Colonic mucosa (tissue), 4 donors: Measurements from ENCODE around the gene C6orf47. TPM values are rescaled to one million over a fixed set of nuclear protein-coding genes. Genes with fewer than 3 reads are reported as not detected.

Source experiments
- DNase-seq: peaks from one replicate; pipeline ENCODE4 v3.0.0-alpha.2; 2020
- H3K27ac ChIP-seq: fragments of 200-600 bp; one replicate; pipeline ENCODE4 v1.8.0; 2021
- H3K27me3 ChIP-seq: fragments of 200-600 bp; one replicate; pipeline ENCODE4 v1.8.0; 2021
- H3K36me3 ChIP-seq: fragments of 200-600 bp; one replicate; pipeline ENCODE4 v1.8.0; 2021
- H3K4me1 ChIP-seq: fragments of 200-600 bp; one replicate; pipeline ENCODE4 v1.8.0; 2021; ENCODE audit warnings: mild to moderate bottlenecking
- H3K4me3 ChIP-seq: fragments of 200-600 bp; one replicate; pipeline ENCODE4 v1.8.0; 2021
- H3K9ac ChIP-seq, 2 donors: one replicate each; pipeline ENCODE4 v1.7.0; 2013; ENCODE audit warnings: control low read depth in 2 of 2, low read depth in 2 of 2, low read length in 2 of 2
- H3K9me3 ChIP-seq: fragments of 200-600 bp; one replicate; pipeline ENCODE4 v1.8.0; 2021
- intact Hi-C: fragments of 100-400 bp; cut with DNase I; formaldehyde crosslinking; loops from one replicate; pipeline ENCODE4 v1.14.1; 2022
- total RNA-seq, 2 donors: library from RNA; stranded (reverse); fragmentation: NEBNext Ultra II Directional in 1 of 2; extraction: Animal tissue kit (Norgen Biotek cat#: 25700) in 1 of 2; gene quantifications; one replicate each; pipeline ENCODE4 v1.2.1, GENCODE V29; 2021
- TF ChIP-seq, protein P1 (sequence below): fragments of 200-600 bp; IDR thresholded peaks from one replicate; pipeline ENCODE4 v1.8.0; 2022; ENCODE audit warnings: antibody characterized with exemption, mild to moderate bottlenecking
- donor health status: healthy.
- donor health status: DM: no; HTN: no; CAD: no.
- donor health status: DM: no; HTN: no; CAD: no.

C6orf47 gene
- total RNA-seq, 2 donors from 2014 or later: 28.3 to 32.8 TPM

DNA sequence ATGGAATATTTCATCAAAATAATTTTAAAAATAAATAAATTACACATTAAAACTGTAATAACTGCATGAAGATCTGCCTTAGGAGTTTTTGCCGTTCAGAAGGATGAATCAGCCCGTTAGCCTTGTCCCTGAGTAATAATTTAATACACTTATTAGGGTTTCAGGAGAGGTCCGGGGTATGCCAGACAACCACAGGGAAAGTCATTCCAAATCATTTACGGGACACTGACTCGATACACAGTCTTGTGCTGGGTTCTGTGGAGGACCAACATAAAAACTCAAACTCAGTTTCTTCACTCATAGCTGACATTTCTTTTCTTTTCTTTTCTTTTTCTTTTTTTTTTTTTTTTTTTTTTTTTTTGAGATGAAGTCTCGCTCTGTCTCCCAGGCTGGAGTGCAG, 45.4 kb upstream of the C6orf47 start:
- TF ChIP-seq, protein P1, sequence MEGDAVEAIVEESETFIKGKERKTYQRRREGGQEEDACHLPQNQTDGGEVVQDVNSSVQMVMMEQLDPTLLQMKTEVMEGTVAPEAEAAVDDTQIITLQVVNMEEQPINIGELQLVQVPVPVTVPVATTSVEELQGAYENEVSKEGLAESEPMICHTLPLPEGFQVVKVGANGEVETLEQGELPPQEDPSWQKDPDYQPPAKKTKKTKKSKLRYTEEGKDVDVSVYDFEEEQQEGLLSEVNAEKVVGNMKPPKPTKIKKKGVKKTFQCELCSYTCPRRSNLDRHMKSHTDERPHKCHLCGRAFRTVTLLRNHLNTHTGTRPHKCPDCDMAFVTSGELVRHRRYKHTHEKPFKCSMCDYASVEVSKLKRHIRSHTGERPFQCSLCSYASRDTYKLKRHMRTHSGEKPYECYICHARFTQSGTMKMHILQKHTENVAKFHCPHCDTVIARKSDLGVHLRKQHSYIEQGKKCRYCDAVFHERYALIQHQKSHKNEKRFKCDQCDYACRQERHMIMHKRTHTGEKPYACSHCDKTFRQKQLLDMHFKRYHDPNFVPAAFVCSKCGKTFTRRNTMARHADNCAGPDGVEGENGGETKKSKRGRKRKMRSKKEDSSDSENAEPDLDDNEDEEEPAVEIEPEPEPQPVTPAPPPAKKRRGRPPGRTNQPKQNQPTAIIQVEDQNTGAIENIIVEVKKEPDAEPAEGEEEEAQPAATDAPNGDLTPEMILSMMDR: no peak
- no peak overlapping the region for H3K27ac ChIP-seq
- no peak overlapping the region for H3K9ac ChIP-seq
- DNase-seq: no peak
- H3K9me3 ChIP-seq: no peaks in the 10 kb centered on the region
- peaks cover 12% of the 10 kb centered on the region for H3K4me1 ChIP-seq
- intact Hi-C loops: no loop called here
- H3K27me3 ChIP-seq: no peaks in the 10 kb centered on the region
- H3K36me3 ChIP-seq: no peaks in the 10 kb centered on the region
- no peak overlapping the region for H3K4me3 ChIP-seq

DNA sequence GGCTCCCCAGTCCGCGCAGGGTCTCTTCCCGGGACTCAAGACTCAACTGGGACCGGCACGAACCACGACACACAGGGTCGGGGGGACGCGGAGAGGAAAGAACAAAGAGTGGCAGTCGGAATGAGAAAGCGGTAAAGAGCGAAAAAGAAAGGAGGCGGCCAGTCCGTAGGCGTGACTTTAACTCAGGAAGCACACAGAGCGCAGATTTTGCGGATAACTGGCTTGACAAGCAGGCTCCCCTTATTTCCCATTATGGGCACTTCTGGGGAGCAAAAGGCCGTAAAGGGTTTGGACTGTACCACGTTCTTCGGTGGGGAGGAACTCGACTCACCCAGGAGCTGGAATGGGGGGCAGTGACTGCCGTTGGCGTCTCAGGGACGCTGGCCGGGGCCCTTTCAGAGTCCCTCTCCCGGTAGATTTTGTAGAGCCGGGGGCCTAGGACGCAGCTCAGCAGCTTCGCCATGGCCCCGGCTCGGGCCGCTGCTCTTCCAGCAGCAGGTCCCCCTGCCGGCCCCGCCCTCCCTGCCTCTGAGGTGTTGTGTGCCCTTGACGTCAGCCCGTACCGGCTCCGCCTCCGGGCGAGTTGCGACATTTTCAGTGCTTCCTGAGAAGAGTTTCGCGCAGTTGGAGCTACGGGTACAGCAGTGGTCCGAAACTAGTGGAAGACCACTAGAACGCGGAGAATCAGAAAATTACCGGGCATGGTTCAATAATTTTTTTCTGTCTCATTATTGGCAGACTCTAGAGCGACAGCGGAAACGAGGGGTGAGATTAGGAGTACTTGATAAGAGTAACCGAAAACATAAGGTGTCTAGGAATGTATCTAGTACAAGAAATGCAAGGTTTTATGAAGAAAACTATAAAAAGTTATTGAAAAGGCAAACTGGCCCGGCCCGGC, 42.5 kb upstream of the C6orf47 start, which contains the start of gene ABHD16A:
ABHD16A (minus strand) TSS at position 506 of the 898 bp plus-strand sequence; CDS start at position 463, 43 bp downstream.
- H3K36me3 ChIP-seq: no peaks in the 10 kb centered on the region
- H3K27ac ChIP-seq: peak within 1 kb of the TSS; percentile 95
- DNase-seq: peak; percentile 99
- H3K9me3 ChIP-seq: no peaks in the 10 kb centered on the region
- intact Hi-C loops: loop anchor here (5.0 kb wide), 1 partner anchor 34 kb away; the partner anchor contains the start of gene CLIC1
- H3K9ac ChIP-seq: peak within 1 kb of the TSS; percentile 91 to 99
- no peaks in the 10 kb centered on the region for H3K27me3 ChIP-seq
- TF ChIP-seq, protein P1: no peak
- H3K4me1 ChIP-seq: peaks cover 12% of the 10 kb centered on the region
- peak within 1 kb of the TSS; percentile 48 for H3K4me3 ChIP-seq

DNA sequence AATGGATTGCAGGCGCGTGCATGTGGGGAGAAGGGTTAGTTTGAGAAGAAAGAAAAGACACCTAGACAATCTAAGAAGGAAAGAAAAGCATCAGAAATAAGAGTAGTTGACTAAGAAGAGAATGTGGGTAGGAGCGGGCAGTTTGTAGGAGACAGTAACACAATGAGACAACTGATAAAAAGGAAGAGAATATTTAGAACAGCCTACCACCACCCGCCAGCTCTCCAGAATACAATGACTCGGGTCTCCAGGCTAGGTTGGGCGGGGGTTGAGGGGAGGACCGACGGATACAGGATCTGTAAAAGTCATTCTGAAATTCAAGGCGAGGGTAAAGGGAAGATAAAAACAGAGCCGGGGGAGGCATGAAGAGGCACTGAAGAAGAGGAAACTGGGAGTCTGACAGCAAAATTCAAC, 41.8 kb upstream of the C6orf47 start:
- intact Hi-C loops: loop anchor here (5.0 kb wide), 1 partner anchor 35 kb away; the partner anchor contains the start of gene CLIC1
- DNase-seq: no peak
- H3K4me1 ChIP-seq: peaks cover 12% of the 10 kb centered on the region
- peak overlapping the region; percentile 48 for H3K4me3 ChIP-seq
- TF ChIP-seq, protein P1: no peak
- H3K36me3 ChIP-seq: no peaks in the 10 kb centered on the region
- H3K9ac ChIP-seq: peak overlapping the region; percentile 91 to 99
- peak overlapping the region; percentile 95 for H3K27ac ChIP-seq
- H3K27me3 ChIP-seq: no peaks in the 10 kb centered on the region
- H3K9me3 ChIP-seq: no peaks in the 10 kb centered on the region

DNA sequence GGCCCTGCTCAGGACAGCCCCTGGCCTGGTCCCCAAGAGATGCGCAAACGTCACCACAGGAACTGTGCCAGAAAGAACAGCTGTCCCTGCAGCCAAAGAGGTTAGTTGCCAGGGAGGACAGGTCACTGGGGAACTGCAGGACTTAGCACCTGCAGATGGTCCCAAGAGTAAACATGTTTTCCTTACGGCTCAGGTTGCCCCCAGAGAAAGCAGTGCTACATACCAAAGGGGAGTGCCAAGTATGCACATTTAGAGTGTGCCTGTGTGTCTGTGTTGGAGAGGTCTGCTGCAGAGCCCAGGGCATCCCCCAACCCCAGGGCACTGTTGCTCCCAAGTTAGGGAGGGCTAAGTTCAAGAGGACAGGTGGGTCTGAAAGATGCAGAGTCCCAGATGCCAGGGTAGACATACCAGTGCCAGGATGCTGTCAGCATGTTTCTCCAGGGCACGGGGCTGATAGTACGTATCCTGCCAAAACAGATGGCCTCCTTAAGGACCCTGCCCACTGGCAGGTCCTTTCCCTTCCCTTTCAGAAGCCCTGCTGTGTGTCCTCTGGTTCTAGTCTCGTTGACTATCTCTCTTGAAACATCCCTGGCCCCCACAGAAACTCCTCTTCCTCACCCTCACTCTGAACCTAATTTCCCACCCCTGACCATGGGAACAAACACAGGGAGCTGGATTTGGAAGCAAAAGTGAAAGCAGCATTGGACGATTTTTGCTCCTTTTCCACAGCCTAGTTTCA, 41.3 kb upstream of the C6orf47 start:
- Histone ChIP-seq H3K27me3 (no peaks in the 10 kb centered on the region), H3K4me1 (peaks cover 12% of the 10 kb centered on the region), H3K27ac (peak overlapping the region; percentile 95), H3K4me3 (peak overlapping the region; percentile 48), H3K9ac (peak overlapping the region; percentile 91 to 99), H3K9me3 (no peaks in the 10 kb centered on the region), H3K36me3 (no peaks in the 10 kb centered on the region)
- intact Hi-C loops: loop anchor here (5.0 kb wide), 1 partner anchor 35 kb away; the partner anchor contains the start of gene CLIC1
- TF ChIP-seq, protein P1: no peak
- DNase-seq: no peak

DNA sequence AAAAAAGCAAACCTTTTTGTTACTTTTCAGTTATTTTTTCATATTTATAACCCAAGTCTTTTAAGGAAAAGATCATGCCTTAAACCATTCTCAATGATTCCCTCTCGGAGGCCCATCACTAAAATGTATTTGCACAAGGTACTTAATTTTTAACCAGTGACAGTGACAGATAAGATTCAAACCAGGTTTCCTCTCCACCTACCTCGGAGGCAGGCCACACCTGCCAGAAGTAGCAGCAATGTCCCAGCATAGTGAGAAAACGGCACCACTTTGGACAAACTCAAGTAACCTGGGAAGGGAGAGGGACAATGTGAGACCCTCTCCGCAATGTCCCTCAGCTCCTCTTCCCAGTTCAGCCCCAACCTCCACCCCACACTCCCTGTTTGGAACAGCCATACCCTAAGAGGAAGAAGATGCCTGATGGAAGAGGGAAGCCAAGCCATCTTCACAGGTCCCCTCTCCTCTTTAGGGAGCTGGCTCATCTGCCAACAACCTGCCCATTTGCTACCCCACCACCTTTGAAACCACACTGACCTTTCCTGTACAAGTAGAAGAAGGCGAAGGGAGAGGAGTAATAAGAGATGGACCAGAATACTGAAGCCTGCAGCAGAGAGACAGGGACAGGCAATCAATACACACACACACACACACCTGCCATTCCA, 40.3 kb upstream of the C6orf47 start:
- Histone ChIP-seq H3K4me3 (no peak overlapping the region), H3K27ac (no peak overlapping the region), H3K9me3 (no peaks in the 10 kb centered on the region), H3K36me3 (no peaks in the 10 kb centered on the region), H3K27me3 (no peaks in the 10 kb centered on the region), H3K9ac (peak overlapping the region in 1 of 2 donors; percentile 99), H3K4me1 (peaks cover 12% of the 10 kb centered on the region)
- DNase-seq: no peak
- TF ChIP-seq, protein P1: no peak
- intact Hi-C loops: loop anchor here (5.0 kb wide), 1 partner anchor 36 kb away; the partner anchor contains the start of gene CLIC1
